H9 (cell line): ENCODE results near the gene GGT5. TPM values are rescaled to one million over a fixed set of nuclear protein-coding genes. Genes with fewer than 3 reads are reported as not detected.
A peak's percentile ranks its signal among the peaks of the same experiment; 100 is the strongest.
"Not testable (repeated sequence)": the region's sequence is repeated elsewhere in the genome, so short reads cannot be mapped to it uniquely, and the experiment has no call there.

Source experiments
- DNase-seq: peaks from one replicate; pipeline ENCODE4 v3.0.0-alpha.2; 2017
- H2AFZ ChIP-seq: one replicate; pipeline ENCODE4 v1.6.1; 2013; ENCODE audit warnings: mild to moderate bottlenecking, low read length, control low read depth, moderate library complexity
- H2AK5ac ChIP-seq: 2 replicates; pipeline ENCODE4 v1.6.1; 2013; ENCODE audit warnings: low read length, control low read depth, mixed read lengths; ENCODE audit not compliant: insufficient read length
- H2BK120ac ChIP-seq: one replicate; pipeline ENCODE4 v1.6.1; 2013; ENCODE audit warnings: low read depth, mild to moderate bottlenecking, low read length, control low read depth, inconsistent platforms; ENCODE audit not compliant: poor library complexity, severe bottlenecking
- H2BK12ac ChIP-seq: 2 replicates; pipeline ENCODE4 v1.6.1; 2013; ENCODE audit warnings: low read length, control low read depth, mixed read lengths, low read depth; ENCODE audit not compliant: insufficient read length
- H2BK15ac ChIP-seq: 2 replicates; pipeline ENCODE4 v1.6.1; 2013; ENCODE audit warnings: low read depth, low read length, control low read depth
- H2BK20ac ChIP-seq: one replicate; pipeline ENCODE4 v1.6.1; 2013; ENCODE audit warnings: low read depth, mild to moderate bottlenecking, low read length, control low read depth, inconsistent platforms; ENCODE audit not compliant: poor library complexity, severe bottlenecking
- H2BK5ac ChIP-seq: 2 replicates; pipeline ENCODE4 v1.6.1; 2013; ENCODE audit warnings: low read length, control low read depth, mixed read lengths; ENCODE audit not compliant: insufficient read length
- H3K14ac ChIP-seq: 2 replicates; pipeline ENCODE4 v1.6.1; 2013; ENCODE audit warnings: low read length, control low read depth; ENCODE audit not compliant: insufficient read depth
- H3K18ac ChIP-seq: 2 replicates; pipeline ENCODE4 v1.6.1; 2013; ENCODE audit warnings: low read depth, mild to moderate bottlenecking, mixed read lengths, low read length, control low read depth; ENCODE audit not compliant: insufficient read length
- H3K23ac ChIP-seq: 2 replicates; pipeline ENCODE4 v1.6.1; 2013; ENCODE audit warnings: low read length, control low read depth, mixed read lengths, low read depth; ENCODE audit not compliant: insufficient read length
- H3K23me2 ChIP-seq: 2 replicates; pipeline ENCODE4 v1.6.1; 2013; ENCODE audit warnings: low read depth, mild to moderate bottlenecking, mixed read lengths, low read length, control low read depth; ENCODE audit not compliant: insufficient read length, poor library complexity, severe bottlenecking
- H3K27ac ChIP-seq: 2 replicates; pipeline ENCODE4 v1.5.1; 2013; ENCODE audit warnings: low read length, control low read depth, mixed read lengths, low read depth; ENCODE audit not compliant: insufficient read length
- H3K27me3 ChIP-seq: 2 replicates; pipeline ENCODE4 v1.6.1; 2013; ENCODE audit warnings: low read length, control low read depth, inconsistent platforms; ENCODE audit not compliant: insufficient read depth
- H3K4ac ChIP-seq: 2 replicates; pipeline ENCODE4 v1.6.1; 2013; ENCODE audit warnings: low read depth, mild to moderate bottlenecking, control low read depth, inconsistent platforms, low read length, moderate library complexity
- H3K4me1 ChIP-seq: 2 replicates; pipeline ENCODE4 v1.6.1; 2013; ENCODE audit warnings: low read length, control low read depth, inconsistent platforms; ENCODE audit not compliant: insufficient read depth
- H3K4me2 ChIP-seq: 2 replicates; pipeline ENCODE4 v1.6.1; 2013; ENCODE audit warnings: low read length, control low read depth, mixed read lengths; ENCODE audit not compliant: insufficient read length, insufficient read depth
- H3K56ac ChIP-seq: 2 replicates; pipeline ENCODE4 v1.6.1; 2013; ENCODE audit warnings: low read depth, mild to moderate bottlenecking, mixed read lengths, low read length, control low read depth; ENCODE audit not compliant: insufficient read length
- H3K79me1 ChIP-seq: 2 replicates; pipeline ENCODE4 v1.6.1; 2013; ENCODE audit warnings: low read depth, mild to moderate bottlenecking, moderate library complexity, low read length, control low read depth, inconsistent platforms; ENCODE audit not compliant: insufficient read depth, poor library complexity, severe bottlenecking
- H3K79me2 ChIP-seq: 2 replicates; pipeline ENCODE4 v1.6.1; 2013; ENCODE audit warnings: low read length, control low read depth, inconsistent platforms; ENCODE audit not compliant: insufficient read depth
- H3K9ac ChIP-seq: 2 replicates; pipeline ENCODE4 v1.6.1; 2013; ENCODE audit warnings: low read length, control low read depth, mixed read lengths; ENCODE audit not compliant: insufficient read length; ENCODE audit errors: extremely low read depth
- H3K9me3 ChIP-seq: one replicate; pipeline ENCODE4 v1.6.1; 2013; ENCODE audit warnings: low read depth, low read length, inconsistent platforms; ENCODE audit not compliant: control insufficient read depth
- H3T11ph ChIP-seq: one replicate; pipeline ENCODE4 v1.6.1; 2013; ENCODE audit warnings: mild to moderate bottlenecking, low read length, control low read depth, inconsistent platforms
- H4K20me1 ChIP-seq: one replicate; pipeline ENCODE4 v1.6.1; 2013; ENCODE audit not compliant: control insufficient read depth, insufficient read length, insufficient read depth
- H4K5ac ChIP-seq: 2 replicates; pipeline ENCODE4 v1.6.1; 2013; ENCODE audit warnings: low read depth, mild to moderate bottlenecking, mixed read lengths, low read length, control low read depth; ENCODE audit not compliant: insufficient read length
- H4K8ac ChIP-seq: replicated peaks from 2 replicates; pipeline ENCODE4 v1.6.1; 2013; ENCODE audit warnings: low read length, control low read depth, mixed read lengths, low read depth; ENCODE audit not compliant: insufficient read length
- H4K91ac ChIP-seq: 2 replicates; pipeline ENCODE4 v1.6.1; 2013; ENCODE audit warnings: low read depth, mild to moderate bottlenecking, moderate library complexity, mixed read lengths, low read length, control low read depth; ENCODE audit not compliant: insufficient read length
- H3K27ac Mint-ChIP-seq, 3 experiments: 2 replicates in 2 of 3; 3 replicates in 1 of 3; pipeline ENCODE4 v1.8.0; 2020 to 2021; ENCODE audit warnings: mixed read lengths in 3 of 3, mild to moderate bottlenecking in 1 of 3, moderate library complexity in 1 of 3
- H3K27me3 Mint-ChIP-seq: 2 replicates; pipeline ENCODE4 v1.8.0; 2021; ENCODE audit warnings: low read depth, mild to moderate bottlenecking, moderate library complexity, mixed read lengths
- H3K36me3 Mint-ChIP-seq, 3 experiments: 2 replicates in 2 of 3; 3 replicates in 1 of 3; pipeline ENCODE4 v1.8.0; 2020 to 2021; ENCODE audit warnings: low read depth in 3 of 3, mixed read lengths in 3 of 3; ENCODE audit not compliant: insufficient read depth in 1 of 3
- H3K4me1 Mint-ChIP-seq, 2 experiments: 2 replicates each; pipeline ENCODE4 v1.8.0; 2020; ENCODE audit warnings: mixed read lengths in 2 of 2
- H3K4me3 Mint-ChIP-seq, 2 experiments: 2 replicates in 1 of 2; 3 replicates in 1 of 2; pipeline ENCODE4 v1.8.0; 2020 to 2021; ENCODE audit warnings: mild to moderate bottlenecking in 2 of 2, mixed read lengths in 2 of 2, moderate library complexity in 1 of 2
- H3K9me3 Mint-ChIP-seq, 2 experiments: 2 replicates in 1 of 2; 3 replicates in 1 of 2; pipeline ENCODE4 v1.8.0; 2020; ENCODE audit warnings: mild to moderate bottlenecking in 2 of 2, mixed read lengths in 2 of 2, moderate library complexity in 1 of 2
- WGBS: extraction: QIAGEN DNeasy Blood & Tissue Kit; methylation state at CpG from one replicate; pipeline ENCODE4 v1.1.7; 2013; ENCODE audit warnings: missing lambda C conversion rate, low lambda C conversion rate, mixed read lengths; ENCODE audit not compliant: insufficient read length; ENCODE audit errors: extremely low coverage; 5-methylcytosine and 5-hydroxymethylcytosine counted together
- total RNA-seq: library from RNA; stranded (reverse); gene quantifications from 2 replicates; pipeline ENCODE4 v1.2.1, GENCODE V29; 2021
- TF ChIP-seq, protein P1 (sequence below): fragments of 200-600 bp; sonication (generic); conservative IDR thresholded peaks from 3 replicates; pipeline ENCODE4 v1.8.0; 2021; ENCODE audit warnings: antibody characterized with exemption, mild to moderate bottlenecking

The GGT5 gene
- total RNA-seq, 1 experiment from 2014 or later, result 0.20 TPM

DNA sequence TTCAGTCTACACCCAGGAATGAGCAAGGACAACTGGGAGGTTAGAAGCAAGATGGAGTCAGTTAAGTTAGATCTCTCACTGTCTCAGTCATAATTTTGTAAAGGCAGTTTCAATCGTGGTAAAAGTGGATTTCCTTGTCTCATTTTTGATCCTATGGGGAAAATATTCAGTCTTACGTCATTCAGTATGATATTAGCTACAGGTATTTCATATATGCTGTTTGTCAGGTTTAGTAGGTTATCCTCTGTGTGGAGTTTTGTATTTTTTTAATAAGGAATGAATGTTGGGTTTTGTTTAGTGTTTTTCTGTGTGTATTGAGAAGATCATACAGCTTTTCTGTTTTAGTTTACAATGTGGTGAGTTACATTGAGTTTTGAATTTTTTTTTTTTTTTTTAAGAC, 37.5 kb upstream of the GGT5 start:
- Mint-ChIP-seq H3K9me3 (no peaks in the 10 kb centered on the region), H3K36me3 (peaks cover 2 to 6% (median 5%) of the 10 kb centered on the region in 3 experiments; a peak in 5 of 7 replicates), H3K27me3 (no peaks in the 10 kb centered on the region), H3K27ac (0 out of 7 replicates have a peak overlapping the region, but pooled peaks of 1 of the 3 experiments have one; percentile 29), H3K4me1 (peaks cover 32 to 38% of the 10 kb centered on the region in 2 experiments), H3K4me3 (no peak overlapping the region)
- H3K4ac ChIP-seq, result no peak overlapping the region
- H3K23me2 ChIP-seq, result no peaks in the 10 kb centered on the region
- no peaks in the 10 kb centered on the region; the same call in 1 of the 2 replicates for H3K4me1 ChIP-seq
- H3K56ac ChIP-seq, result no peak overlapping the region
- H3K27me3 ChIP-seq, result no peaks in the 10 kb centered on the region
- TF ChIP-seq, protein P1, sequence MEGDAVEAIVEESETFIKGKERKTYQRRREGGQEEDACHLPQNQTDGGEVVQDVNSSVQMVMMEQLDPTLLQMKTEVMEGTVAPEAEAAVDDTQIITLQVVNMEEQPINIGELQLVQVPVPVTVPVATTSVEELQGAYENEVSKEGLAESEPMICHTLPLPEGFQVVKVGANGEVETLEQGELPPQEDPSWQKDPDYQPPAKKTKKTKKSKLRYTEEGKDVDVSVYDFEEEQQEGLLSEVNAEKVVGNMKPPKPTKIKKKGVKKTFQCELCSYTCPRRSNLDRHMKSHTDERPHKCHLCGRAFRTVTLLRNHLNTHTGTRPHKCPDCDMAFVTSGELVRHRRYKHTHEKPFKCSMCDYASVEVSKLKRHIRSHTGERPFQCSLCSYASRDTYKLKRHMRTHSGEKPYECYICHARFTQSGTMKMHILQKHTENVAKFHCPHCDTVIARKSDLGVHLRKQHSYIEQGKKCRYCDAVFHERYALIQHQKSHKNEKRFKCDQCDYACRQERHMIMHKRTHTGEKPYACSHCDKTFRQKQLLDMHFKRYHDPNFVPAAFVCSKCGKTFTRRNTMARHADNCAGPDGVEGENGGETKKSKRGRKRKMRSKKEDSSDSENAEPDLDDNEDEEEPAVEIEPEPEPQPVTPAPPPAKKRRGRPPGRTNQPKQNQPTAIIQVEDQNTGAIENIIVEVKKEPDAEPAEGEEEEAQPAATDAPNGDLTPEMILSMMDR, result no peak
- H3K4me2 ChIP-seq, result no peak overlapping the region
- H4K8ac ChIP-seq, result no peak overlapping the region
- H3K9ac ChIP-seq, result no peak overlapping the region
- H2BK120ac ChIP-seq, result no peak overlapping the region
- no peak overlapping the region for H2BK15ac ChIP-seq
- no peak overlapping the region for H2AK5ac ChIP-seq
- no peak overlapping the region for H2BK12ac ChIP-seq
- no peak overlapping the region for H2AFZ ChIP-seq
- H4K20me1 ChIP-seq, result no peaks in the 10 kb centered on the region
- no peaks in the 10 kb centered on the region for H3K9me3 ChIP-seq
- no peak overlapping the region for H3K27ac ChIP-seq
- no CpG with 5 or more reads among the region's 2 CpGs for WGBS
- H3K14ac ChIP-seq, result no peak overlapping the region
- no peak for DNase-seq
- no peak overlapping the region for H4K5ac ChIP-seq
- H2BK5ac ChIP-seq, result no peak overlapping the region
- no peak overlapping the region for H3K23ac ChIP-seq
- no peak overlapping the region for H3K18ac ChIP-seq
- no peak overlapping the region for H4K91ac ChIP-seq
- H3T11ph ChIP-seq, result no peak overlapping the region
- H3K79me1 ChIP-seq, result peaks cover 2% of the 10 kb centered on the region
- H2BK20ac ChIP-seq, result no peak overlapping the region
- H3K79me2 ChIP-seq, result peaks cover 8% of the 10 kb centered on the region; the same call in 1 of the 2 replicates

DNA sequence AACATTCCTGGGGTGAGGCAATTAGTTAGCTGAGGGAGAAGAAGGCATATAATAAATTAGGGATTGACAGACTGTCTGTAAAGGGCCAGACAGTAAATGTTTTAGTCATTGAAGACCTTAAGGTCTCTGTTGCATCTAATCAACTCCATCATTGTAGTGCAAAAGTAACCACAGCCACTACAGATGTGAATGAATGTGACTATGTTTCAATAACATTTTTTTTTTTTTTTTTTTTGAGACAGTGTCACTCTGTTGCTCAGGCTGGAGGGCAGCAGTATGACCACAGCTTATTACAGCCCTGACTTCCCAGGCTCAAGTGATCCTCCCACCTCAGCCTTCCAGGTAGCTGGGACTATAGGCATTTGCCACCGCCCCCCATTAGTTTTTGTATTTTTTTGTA, 35.5 kb upstream of the GGT5 start:
- H3K23me2 ChIP-seq, H2BK20ac ChIP-seq, H3K56ac ChIP-seq, H3K27me3 Mint-ChIP-seq, H3K18ac ChIP-seq, H3K9me3 Mint-ChIP-seq, H3T11ph ChIP-seq, H3K27ac Mint-ChIP-seq, H3K9me3 ChIP-seq, H4K5ac ChIP-seq, H2AK5ac ChIP-seq, H3K23ac ChIP-seq, H3K4me1 ChIP-seq, H3K27ac ChIP-seq, H2BK15ac ChIP-seq, DNase-seq, H4K8ac ChIP-seq, H2BK5ac ChIP-seq, H3K4me3 Mint-ChIP-seq, H3K79me1 ChIP-seq, H3K4ac ChIP-seq, H3K14ac ChIP-seq, H3K27me3 ChIP-seq, H3K9ac ChIP-seq, H2BK120ac ChIP-seq, H2AFZ ChIP-seq, H3K79me2 ChIP-seq, H4K91ac ChIP-seq, H2BK12ac ChIP-seq, H3K4me2 ChIP-seq, H4K20me1 ChIP-seq: not testable (repeated sequence)
- peaks cover 8 to 21% (median 12%) of the 10 kb centered on the region in 3 experiments; a peak in 6 of 7 replicates for H3K36me3 Mint-ChIP-seq
- no CpG with 5 or more reads among the region's 1 CpG for WGBS
- H3K4me1 Mint-ChIP-seq, result peaks cover 27 to 31% of the 10 kb centered on the region in 2 experiments
